ENCODE measurements around the gene ORMDL1. TPM values are rescaled to one million over a fixed set of nuclear protein-coding genes. Genes with fewer than 3 reads are reported as not detected.

ORMDL1 gene
- total RNA-seq (2022; extraction: Qiagen RNA extraction; ENCODE audit: low read depth): 38.0 to 52.4 TPM (median 49.7 TPM) in 5 replicates

GRCh38 chr2:189783927-189784867, at the start of gene ORMDL1, which contains the start of gene PMS1:
Gene ORMDL1, minus strand, starts transcription at chr2:189784339. Its CDS starts 1,744 bp downstream, at chr2:189782595.
Gene PMS1, plus strand, starts transcription at chr2:189784450. Its CDS starts 7,360 bp downstream, at chr2:189791810.

GRCh38 chr2:189762551-189763298, 21.4 kb downstream of the ORMDL1 start, which contains the start of gene OSGEPL1:
Gene OSGEPL1, minus strand, starts transcription at chr2:189762792. Its CDS starts 1,152 bp downstream, at chr2:189761640.

Other genes starting within 250 kb of the ORMDL1 start
- 3.8 to 5.0 TPM (median 3.8 TPM) in 5 replicates for gene SLC40A1, start 203.6 kb downstream of the ORMDL1 start, total RNA-seq (2022; extraction: Qiagen RNA extraction; ENCODE audit: low read depth)
- 35.9 to 42.4 TPM (median 38.8 TPM) in 5 replicates for gene ASNSD1, start 122.9 kb downstream of the ORMDL1 start, total RNA-seq (2022; extraction: Qiagen RNA extraction; ENCODE audit: low read depth)
- 1.0 to 1.6 TPM (median 1.4 TPM) in 5 replicates for gene ANKAR, start 109.7 kb downstream of the ORMDL1 start, total RNA-seq (2022; extraction: Qiagen RNA extraction; ENCODE audit: low read depth)
- gene OSGEPL1, start 21.5 kb downstream of the ORMDL1 start, total RNA-seq (2022; extraction: Qiagen RNA extraction; ENCODE audit: low read depth): 4.2 to 5.6 TPM (median 4.9 TPM) in 5 replicates
- 6.4 to 9.4 TPM (median 9.0 TPM) in 5 replicates for gene PMS1, start 111 bp upstream of the ORMDL1 start, total RNA-seq (2022; extraction: Qiagen RNA extraction; ENCODE audit: low read depth)

All from A549 treated with DMSO at 1 μM for 4 hours (cell line).